Superior temporal gyrus (tissue), 1 donor: Measurements from ENCODE around the gene PFN2.

Source experiments
- DNase-seq: peaks from one replicate; pipeline ENCODE4 v3.0.0-alpha.2; 2016; ENCODE audit errors: extremely low spot score

PFN2 gene

GRCh38 chr3:149917124-149917667 lies 53.5 kb downstream of the PFN2 start:
- DNase-seq: no peak
